ENCODE data around the gene RNF103.

Gene RNF103

DNA sequence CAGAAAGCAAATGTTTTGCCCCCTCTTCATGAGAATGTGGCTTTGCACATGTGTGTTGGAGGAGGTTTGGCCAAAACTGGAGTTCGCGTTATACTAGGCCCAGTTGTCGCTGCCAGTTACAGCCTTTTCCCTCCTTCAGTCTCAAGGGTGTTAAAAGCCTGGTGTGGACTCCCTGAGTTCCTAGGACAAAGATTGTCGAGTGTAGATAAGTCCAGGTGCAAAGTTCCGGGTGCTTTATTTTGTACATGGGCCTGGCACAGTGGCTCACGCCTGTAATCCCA is 542 bp upstream of the RNF103 start:
- Histone ChIP-seq H3K27ac (peak overlapping the region; percentile 98 to 99), H3K4me3 (peak overlapping the region; percentile 82)
- no peak for TF ChIP-seq CTCF (IDR thresholded peaks at IDR 0.05)
- DNase-seq (ENCODE audit: low spot score): no peak

- TF ChIP-seq CTCF (IDR thresholded peaks at IDR 0.05): no peak
- H3K4me3 ChIP-seq: peak overlapping the region; percentile 82
- peak; percentile 79 for DNase-seq (ENCODE audit: low spot score)
- H3K27ac ChIP-seq: peak overlapping the region; percentile 98 to 99
These were observed 597 bp downstream of the RNF103 start for GRCh38 chr2:86623043-86623493.

DNA sequence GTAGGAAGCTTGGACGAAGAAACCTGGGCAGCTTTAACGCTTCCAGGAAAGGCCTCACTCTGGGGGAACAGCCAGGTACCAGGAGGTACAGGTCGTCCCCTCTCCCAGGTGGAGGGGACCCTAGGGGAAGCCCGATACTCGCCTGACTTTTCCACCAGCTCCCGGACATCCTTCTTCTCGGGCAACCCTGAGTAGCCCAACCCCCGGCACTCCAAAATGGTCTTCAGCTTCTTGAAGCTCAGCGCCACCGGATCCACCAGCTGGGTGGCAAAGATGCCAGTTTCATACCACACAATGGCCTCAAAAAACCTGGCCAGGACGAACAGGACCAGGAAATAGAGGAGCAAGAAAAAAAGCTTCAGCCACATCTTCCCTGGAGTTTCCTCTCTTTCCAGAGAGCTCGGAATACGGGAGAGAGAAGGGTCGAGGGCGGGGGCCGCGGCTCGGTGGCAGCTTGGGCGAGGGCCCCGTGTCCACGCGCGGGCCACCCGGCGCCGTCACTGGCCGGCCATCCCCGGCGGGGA is 1.1 kb downstream of the RNF103 start:
- H3K4me3 ChIP-seq: peak overlapping the region; percentile 82
- no peak for TF ChIP-seq CTCF (IDR thresholded peaks at IDR 0.05)
- peak overlapping the region; percentile 98 to 99 for H3K27ac ChIP-seq
- DNase-seq (ENCODE audit: low spot score): peak; percentile 78

DNA sequence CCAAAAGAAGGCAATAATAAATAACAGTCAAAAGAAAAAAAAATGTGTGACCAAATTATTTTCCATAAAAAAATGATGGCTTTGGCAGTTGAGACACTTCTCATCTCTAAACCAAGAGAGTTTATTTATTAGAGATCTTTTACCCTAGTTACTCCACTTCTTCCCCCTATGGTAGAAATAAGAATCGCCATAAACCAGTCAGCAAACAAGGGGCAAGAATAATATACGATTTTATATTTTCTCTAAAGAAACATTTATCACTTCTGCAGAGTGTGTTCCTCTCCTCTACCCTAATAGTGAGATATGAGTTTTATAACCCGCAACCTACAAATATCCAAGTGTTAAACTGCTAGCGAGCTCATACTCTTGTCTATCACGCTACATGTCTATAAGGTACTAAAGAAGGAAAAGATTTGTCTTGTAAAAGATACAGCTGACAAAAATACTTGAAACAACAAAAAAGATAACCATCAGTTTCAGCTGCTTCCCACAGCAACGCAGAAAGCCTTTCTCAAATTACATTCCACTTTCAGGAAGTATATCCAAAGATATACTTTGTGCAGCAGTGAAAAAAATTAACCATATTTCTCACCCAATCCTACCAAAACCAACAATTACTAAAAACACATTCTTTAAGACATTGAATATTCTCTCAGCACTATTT is 2.3 kb downstream of the RNF103 start:
- Histone ChIP-seq H3K27ac (peak overlapping the region in 1 of 2 donors; percentile 98), H3K4me3 (peak overlapping the region; percentile 82)
- no peak for DNase-seq (ENCODE audit: low spot score)
- TF ChIP-seq CTCF (IDR thresholded peaks at IDR 0.05): no peak

DNA sequence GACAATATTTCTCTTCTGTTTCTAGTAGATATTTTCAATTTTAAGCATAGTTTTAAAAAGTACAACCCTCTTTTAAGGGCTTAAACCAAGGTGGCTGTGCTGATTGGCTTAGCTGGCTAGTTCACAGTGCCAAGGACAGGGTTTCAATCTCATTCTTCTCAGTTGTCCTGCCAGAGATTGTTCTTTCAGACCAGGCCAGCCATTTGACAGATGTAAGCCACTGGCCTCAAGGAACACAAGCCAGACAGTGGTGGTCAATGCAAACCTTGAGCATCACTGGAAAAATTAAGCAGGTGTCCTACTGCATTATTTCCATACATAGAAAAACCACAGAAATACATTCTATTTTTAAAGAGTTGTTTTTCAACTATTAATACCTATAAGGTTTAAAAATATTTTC is 5.9 kb downstream of the RNF103 start:
- Histone ChIP-seq H3K27ac (no peak overlapping the region), H3K4me3 (no peak overlapping the region)
- TF ChIP-seq CTCF (IDR thresholded peaks at IDR 0.05): no peak
- no peak for DNase-seq (ENCODE audit: low spot score)

DNA sequence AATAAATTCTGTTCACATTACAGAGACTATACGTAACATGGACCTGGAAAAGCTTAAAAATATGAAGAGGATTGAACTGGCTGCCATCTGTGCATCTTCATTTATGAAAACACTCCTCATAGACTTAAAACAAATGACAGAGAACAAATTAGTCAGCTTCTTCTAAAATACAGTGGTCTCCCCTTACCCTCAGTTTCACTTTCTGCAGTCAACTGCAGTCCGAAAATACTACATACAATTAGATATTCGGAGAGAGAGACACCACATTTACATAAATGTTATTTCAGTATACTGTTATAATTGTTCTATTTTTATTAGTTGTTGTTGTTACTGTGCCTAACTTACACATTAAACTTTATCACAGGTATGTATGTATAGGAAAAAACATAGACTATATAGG is 6.5 kb downstream of the RNF103 start:
- Histone ChIP-seq H3K27ac (no peak overlapping the region), H3K4me3 (no peak overlapping the region)
- no peak for DNase-seq (ENCODE audit: low spot score)
- no peak for TF ChIP-seq CTCF (IDR thresholded peaks at IDR 0.05)

- Histone ChIP-seq H3K4me3 (no peak overlapping the region), H3K27ac (no peak overlapping the region)
- TF ChIP-seq CTCF (IDR thresholded peaks at IDR 0.05): no peak
- DNase-seq (ENCODE audit: low spot score): no peak
These were observed 7.2 kb downstream of the RNF103 start for GRCh38 chr2:86616502-86616901.
